Right lobe of liver (tissue), 6 donors: ENCODE measurements around the gene DLG5. TPM values are rescaled to one million over a fixed set of nuclear protein-coding genes. Genes with fewer than 3 reads are reported as not detected.

Experiments
- ATAC-seq, 4 donors: fragments of 200-7000 bp; cut with Tn5 transposase; one replicate each; pipeline ENCODE4 v1.9.1; 2020; ENCODE audit warnings: mild to moderate bottlenecking in 4 of 4, moderate library complexity in 4 of 4
- DNase-seq, 3 donors: peaks; one replicate each; pipeline ENCODE4 v3.0.0-alpha.2; 2020
- H3K27ac ChIP-seq, 3 donors: fragments of 200-600 bp; one replicate each; pipeline ENCODE4 v1.8.0; 2022
- H3K27me3 ChIP-seq, 2 donors: fragments of 200-600 bp; one replicate each; pipeline ENCODE4 v1.8.0; 2022
- H3K36me3 ChIP-seq, 4 donors: fragments of 200-600 bp; sonication (generic) in 1 of 4; one replicate each; pipeline versions ENCODE4 v1.5.1 to v1.8.0; 2017 to 2022; ENCODE audit warnings: control low read depth in 1 of 4
- H3K4me1 ChIP-seq, 4 donors: fragments of 200-600 bp; sonication (generic) in 1 of 4; one replicate each; pipeline versions ENCODE4 v1.5.1 to v1.8.0; 2017 to 2022; ENCODE audit warnings: control low read depth in 1 of 4
- H3K4me3 ChIP-seq, 3 donors: fragments of 200-600 bp; one replicate each; pipeline ENCODE4 v1.8.0; 2022
- H3K9me3 ChIP-seq, 4 donors: fragments of 200-600 bp; sonication (generic) in 1 of 4; one replicate each; pipeline versions ENCODE4 v1.5.1 to v1.8.0; 2017 to 2022; ENCODE audit warnings: control low read depth in 1 of 4
- POLR2A ChIP-seq: fragments of 450-650 bp; IDR thresholded peaks from one replicate; pipeline ENCODE4 v1.6.1; 2017; ENCODE audit warnings: antibody characterized with exemption, mild to moderate bottlenecking
- WGBS: methylation state at CpG from one replicate; pipeline ENCODE4 v1.1.6; 2018; ENCODE audit warnings: low coverage, low lambda C conversion rate; ENCODE audit not compliant: insufficient coverage; ENCODE audit errors: missing lambda C conversion rate; 5-methylcytosine and 5-hydroxymethylcytosine counted together
- intact Hi-C, 2 donors: fragments of 100-400 bp; cut with DNase I; formaldehyde crosslinking; loops; one replicate each; pipeline versions ENCODE4 v1.11.2 to v1.14.1; 2022
- total RNA-seq, 6 experiments: library from RNA; depleted of rRNA in 2 of 6; stranded (reverse); fragments of >200 nt in 2 of 6; fragmentation: NEBNext Ultra II Directional in 3 of 6; extraction: Animal tissue kit (Norgen Biotek cat#: 25700) in 3 of 6; gene quantifications; one replicate each; pipeline versions ENCODE4 v1.1.0 to v1.2.4, GENCODE V29; 2016 to 2023
- TF ChIP-seq, protein P1 (sequence below), 4 donors: fragments of 200-600 bp in 3 of 4; fragments of 450-650 bp in 1 of 4; IDR thresholded peaks; one replicate each; pipeline versions ENCODE4 v1.5.1 to v1.8.0; 2016 to 2022; ENCODE audit warnings: antibody characterized with exemption in 4 of 4, mild to moderate bottlenecking in 2 of 4
- donor health status: DM: no; HTN: yes; CAD: no.
- donor health status: DM: no; HTN: no; CAD: no.
- donor health status: DM: no; HTN: no; CAD: no.
- donor health status: DM: no; HTN: yes; CAD: no.
- donor health status: DM: no; HTN: yes; CAD: no.

The DLG5 gene
- total RNA-seq, 6 experiments from 2014 or later, result 5.6 to 8.8 (median 7.6) TPM

- H3K27me3 ChIP-seq, result no peaks in the 10 kb centered on the region
- H3K4me1 ChIP-seq, result peaks cover 0 to 35% (median 15%) of the 10 kb centered on the region in 4 donors
- no peaks in the 10 kb centered on the region for H3K36me3 ChIP-seq
- 34% methylated on average over 8 of the region's 9 CpGs for WGBS
- intact Hi-C loops, result no loop called here
- H3K27ac ChIP-seq, result peak overlapping the region; percentile 17 to 71 (median 52)
- no peaks in the 10 kb centered on the region for H3K9me3 ChIP-seq
- TF ChIP-seq, protein P1, sequence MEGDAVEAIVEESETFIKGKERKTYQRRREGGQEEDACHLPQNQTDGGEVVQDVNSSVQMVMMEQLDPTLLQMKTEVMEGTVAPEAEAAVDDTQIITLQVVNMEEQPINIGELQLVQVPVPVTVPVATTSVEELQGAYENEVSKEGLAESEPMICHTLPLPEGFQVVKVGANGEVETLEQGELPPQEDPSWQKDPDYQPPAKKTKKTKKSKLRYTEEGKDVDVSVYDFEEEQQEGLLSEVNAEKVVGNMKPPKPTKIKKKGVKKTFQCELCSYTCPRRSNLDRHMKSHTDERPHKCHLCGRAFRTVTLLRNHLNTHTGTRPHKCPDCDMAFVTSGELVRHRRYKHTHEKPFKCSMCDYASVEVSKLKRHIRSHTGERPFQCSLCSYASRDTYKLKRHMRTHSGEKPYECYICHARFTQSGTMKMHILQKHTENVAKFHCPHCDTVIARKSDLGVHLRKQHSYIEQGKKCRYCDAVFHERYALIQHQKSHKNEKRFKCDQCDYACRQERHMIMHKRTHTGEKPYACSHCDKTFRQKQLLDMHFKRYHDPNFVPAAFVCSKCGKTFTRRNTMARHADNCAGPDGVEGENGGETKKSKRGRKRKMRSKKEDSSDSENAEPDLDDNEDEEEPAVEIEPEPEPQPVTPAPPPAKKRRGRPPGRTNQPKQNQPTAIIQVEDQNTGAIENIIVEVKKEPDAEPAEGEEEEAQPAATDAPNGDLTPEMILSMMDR (IDR thresholded peaks at IDR 0.05), result no peak
- no peak for TF ChIP-seq POLR2A
- DNase-seq (no peak), ATAC-seq (peak; percentile 13 to 36 (median 28))
- no peak overlapping the region for H3K4me3 ChIP-seq
These were observed 17.4 kb downstream of the DLG5 start for GRCh38 chr10:77909021-77909748.

DNA sequence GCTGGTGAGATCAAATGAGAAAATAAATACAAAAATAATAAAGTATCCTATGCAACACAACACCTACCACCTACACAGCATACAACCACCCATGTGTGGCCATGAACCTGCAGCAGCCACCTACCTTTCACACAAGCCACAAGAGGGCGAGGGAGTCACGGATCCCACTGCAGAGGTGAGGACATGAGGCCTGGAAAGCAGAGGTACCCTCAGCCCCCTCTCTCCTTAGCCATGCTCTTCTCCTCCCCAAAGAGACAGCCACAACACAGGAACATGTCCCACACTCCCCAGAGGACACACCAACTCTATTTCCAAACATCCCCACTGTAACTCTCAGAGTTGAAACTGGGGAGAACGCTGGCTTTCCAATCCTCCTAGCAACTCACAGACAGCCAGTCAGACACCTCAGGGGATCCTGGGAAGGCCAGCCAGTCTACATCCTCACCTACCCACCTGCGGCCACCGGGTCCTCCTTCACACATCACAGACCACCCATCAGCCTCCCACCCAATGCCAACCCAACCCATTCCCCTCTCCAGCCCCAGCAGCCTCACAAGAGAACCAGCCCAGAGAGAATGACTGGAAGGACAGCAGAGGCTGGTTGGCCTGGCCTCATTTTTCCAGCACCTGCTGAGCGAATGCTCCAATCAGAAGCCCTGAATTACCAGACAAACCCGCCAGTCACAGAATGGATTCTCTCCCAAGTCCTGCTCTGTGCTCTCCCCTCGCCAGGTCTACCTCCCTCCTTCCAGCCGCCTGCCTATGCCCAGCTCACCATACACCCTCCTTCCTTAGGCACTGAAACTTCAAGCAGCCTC lies 18.4 kb downstream of the DLG5 start:
- Histone ChIP-seq H3K9me3 (no peaks in the 10 kb centered on the region), H3K4me1 (peaks cover 0 to 35% (median 15%) of the 10 kb centered on the region in 4 donors), H3K36me3 (no peaks in the 10 kb centered on the region), H3K4me3 (no peak overlapping the region), H3K27me3 (no peaks in the 10 kb centered on the region), H3K27ac (no peak overlapping the region)
- ATAC-seq (peak in 2 of 4 donors; percentile 15 to 20), DNase-seq (no peak)
- 93% methylated on average over 5 of the region's 9 CpGs for WGBS
- intact Hi-C loops, result no loop called here
- no peak for TF ChIP-seq POLR2A
- TF ChIP-seq, protein P1 (IDR thresholded peaks at IDR 0.05), result peak in 2 of 4 donors; percentile 19 to 32

DNA sequence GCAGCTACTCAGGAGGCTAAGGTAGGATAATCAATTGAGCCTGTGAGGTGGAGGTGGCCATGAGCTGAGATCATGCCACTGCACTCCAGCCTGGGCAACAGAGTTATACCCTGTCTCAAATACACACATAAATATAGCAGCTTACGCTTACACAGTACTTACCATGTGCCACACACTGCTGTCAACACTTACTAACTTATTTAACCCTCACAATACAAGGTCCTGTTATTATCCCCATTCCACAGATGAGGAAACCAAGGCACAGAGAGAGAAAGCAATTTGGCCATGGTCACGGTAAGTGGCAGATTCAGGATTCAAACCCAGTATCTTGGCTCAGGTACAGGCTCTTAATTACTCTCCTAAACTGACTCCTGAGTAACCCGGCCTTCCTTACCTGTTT lies 19.1 kb downstream of the DLG5 start:
- no peaks in the 10 kb centered on the region for H3K27me3 ChIP-seq
- H3K36me3 ChIP-seq, result no peaks in the 10 kb centered on the region
- no peak overlapping the region for H3K27ac ChIP-seq
- intact Hi-C loops, result no loop called here
- WGBS, result 85% methylated on average over 3 of the region's 3 CpGs
- ATAC-seq (no peak), DNase-seq (no peak)
- H3K9me3 ChIP-seq, result no peaks in the 10 kb centered on the region
- TF ChIP-seq, protein P1 (IDR thresholded peaks at IDR 0.05), result no peak
- TF ChIP-seq POLR2A, result no peak
- H3K4me3 ChIP-seq, result no peak overlapping the region
- peaks cover 0 to 37% (median 15%) of the 10 kb centered on the region in 4 donors for H3K4me1 ChIP-seq

DNA sequence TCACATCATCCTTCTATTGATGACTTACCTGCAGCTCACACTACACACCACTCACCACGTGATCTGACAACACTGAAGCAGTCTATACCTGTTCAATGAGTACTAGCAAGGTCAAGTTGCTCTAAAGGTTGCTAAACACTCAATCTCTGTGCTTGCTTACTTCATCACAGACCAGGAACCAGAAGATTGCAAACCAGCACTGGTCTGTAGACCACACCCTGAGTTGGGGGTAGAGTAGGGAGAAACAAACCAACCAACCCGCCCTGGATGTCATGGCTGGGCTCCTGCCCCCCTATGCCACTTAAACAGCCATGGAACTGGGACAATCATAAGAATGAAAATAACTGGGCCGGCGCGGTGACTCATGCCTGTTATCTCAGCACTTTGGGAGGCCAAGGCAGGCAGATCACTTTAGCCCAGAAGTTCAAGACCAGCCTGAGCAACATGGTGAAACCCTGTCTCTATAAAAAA lies 19.6 kb downstream of the DLG5 start:
- no peak for TF ChIP-seq POLR2A
- TF ChIP-seq, protein P1 (IDR thresholded peaks at IDR 0.05), result no peak
- Histone ChIP-seq H3K9me3 (no peaks in the 10 kb centered on the region), H3K27me3 (no peaks in the 10 kb centered on the region), H3K27ac (no peak overlapping the region), H3K36me3 (no peaks in the 10 kb centered on the region), H3K4me1 (peaks cover 0 to 40% (median 17%) of the 10 kb centered on the region in 4 donors), H3K4me3 (no peak overlapping the region)
- intact Hi-C loops, result no loop called here
- DNase-seq (no peak), ATAC-seq (no peak)
- 79% methylated on average over 4 of the region's 5 CpGs for WGBS
